WTC11 (cell line): ENCODE results near the gene PLEKHO2. TPM values are rescaled to one million over a fixed set of nuclear protein-coding genes. Genes with fewer than 3 reads are reported as not detected.
A peak's percentile ranks its signal among the peaks of the same experiment; 100 is the strongest.

Source experiments
- ATAC-seq: fragments of 200-7000 bp; cut with Tn5 transposase; 2 replicates; pipeline ENCODE4 v1.10.0; 2021; ENCODE audit warnings: mild to moderate bottlenecking, moderate library complexity
- CTCF ChIA-PET: fragments of 300-600 bp; sonication (Branson Sonifier 250); formaldehyde crosslinking; loops from one replicate; lab custom pipeline; 2021; ENCODE audit warnings: antibody characterized with exemption; lab: Charles Lee
- POLR2A ChIA-PET: fragments of 350-600 bp; sonication (Branson Sonifier 250); formaldehyde crosslinking; loops from one replicate; lab custom pipeline; 2021; ENCODE audit warnings: antibody characterized with exemption; lab: Charles Lee
- DNase-seq: peaks from one replicate; pipeline ENCODE4 v3.0.0; 2021; ENCODE audit warnings: low spot score
- H3K27ac Mint-ChIP-seq: 2 replicates; pipeline ENCODE4 v1.8.0; 2021; ENCODE audit warnings: mixed read lengths
- H3K27me3 Mint-ChIP-seq: 2 replicates; pipeline ENCODE4 v1.8.0; 2021; ENCODE audit warnings: low read depth, mild to moderate bottlenecking, moderate library complexity, mixed read lengths
- H3K36me3 Mint-ChIP-seq: 2 replicates; pipeline ENCODE4 v1.8.0; 2021; ENCODE audit warnings: mixed read lengths
- H3K4me1 Mint-ChIP-seq: 2 replicates; pipeline ENCODE4 v1.8.0; 2022; ENCODE audit warnings: mixed read lengths
- H3K4me3 Mint-ChIP-seq: 2 replicates; pipeline ENCODE4 v1.8.0; 2021; ENCODE audit warnings: mild to moderate bottlenecking, moderate library complexity, mixed read lengths
- H3K9me3 Mint-ChIP-seq: 2 replicates; pipeline ENCODE4 v1.8.0; 2021; ENCODE audit warnings: mixed read lengths
- CREM ChIP-seq: sonication (generic); formaldehyde crosslinking; IDR thresholded peaks from 2 replicates; pipeline ENCODE4 v1.8.1; 2022; ENCODE audit warnings: mild to moderate bottlenecking, missing genetic modification reagents, moderate library complexity
- EMX1 ChIP-seq: fragments of 250-450 bp; sonication (Bioruptor Pico); IDR thresholded peaks from 2 replicates; pipeline ENCODE4 v1.8.0; 2021; ENCODE audit warnings: mild to moderate bottlenecking
- ESRRA ChIP-seq: sonication (generic); formaldehyde crosslinking; IDR thresholded peaks from 2 replicates; pipeline ENCODE4 v1.8.1; 2022; ENCODE audit warnings: mild to moderate bottlenecking, missing genetic modification reagents, borderline replicate concordance
- FOXJ3 ChIP-seq: sonication (generic); formaldehyde crosslinking; IDR thresholded peaks from 2 replicates; pipeline ENCODE4 v1.9.0; 2021; ENCODE audit warnings: missing genetic modification reagents, mild to moderate bottlenecking, borderline replicate concordance
- JUN ChIP-seq: sonication (generic); formaldehyde crosslinking; IDR thresholded peaks from 2 replicates; pipeline ENCODE4 v1.8.0; 2023; ENCODE audit warnings: mild to moderate bottlenecking, missing genetic modification reagents
- NFYB ChIP-seq: sonication (generic); formaldehyde crosslinking; conservative IDR thresholded peaks from 2 replicates; pipeline ENCODE4 v1.8.0; 2022; ENCODE audit warnings: low read depth, missing genetic modification reagents
- RELA ChIP-seq: sonication (generic); formaldehyde crosslinking; IDR thresholded peaks from 2 replicates; pipeline ENCODE4 v1.8.1; 2022; ENCODE audit warnings: missing genetic modification reagents, mild to moderate bottlenecking, borderline replicate concordance
- ZBTB21 ChIP-seq: sonication (generic); formaldehyde crosslinking; IDR thresholded peaks from 2 replicates; pipeline ENCODE4 v1.8.1; 2023; ENCODE audit warnings: mild to moderate bottlenecking, missing genetic modification reagents, borderline replicate concordance
- ZNF232 ChIP-seq: sonication (generic); formaldehyde crosslinking; IDR thresholded peaks from 2 replicates; pipeline ENCODE4 v1.8.0; 2022; ENCODE audit warnings: mild to moderate bottlenecking, missing genetic modification reagents
- ZNF317 ChIP-seq: sonication (generic); formaldehyde crosslinking; IDR thresholded peaks from 2 replicates; pipeline ENCODE4 v1.8.1; 2023; ENCODE audit warnings: low read depth, mild to moderate bottlenecking, moderate library complexity, missing genetic modification reagents, borderline replicate concordance
- total RNA-seq: library from RNA; stranded (reverse); gene quantifications from 3 replicates; pipeline ENCODE4 v1.2.3, GENCODE V29; 2021
- TF ChIP-seq, protein P1 (sequence below): sonication (generic); formaldehyde crosslinking; IDR thresholded peaks from 2 replicates; pipeline ENCODE4 v1.8.0; 2022; ENCODE audit warnings: mild to moderate bottlenecking, missing genetic modification reagents
- TF ChIP-seq, protein P2 (sequence below): sonication (generic); formaldehyde crosslinking; IDR thresholded peaks from 2 replicates; pipeline ENCODE4 v1.8.0; 2023; ENCODE audit warnings: missing genetic modification reagents
- TF ChIP-seq, protein P3 (sequence below): sonication (generic); formaldehyde crosslinking; IDR thresholded peaks from 2 replicates; pipeline ENCODE4 v1.8.1; 2023; ENCODE audit warnings: mild to moderate bottlenecking, missing genetic modification reagents
- TF ChIP-seq, protein P4 (sequence below): fragments of 250-450 bp; sonication (Bioruptor Pico); IDR thresholded peaks from 2 replicates; pipeline ENCODE4 v2.1.2; 2022; ENCODE audit warnings: mild to moderate bottlenecking, moderate library complexity
- TF ChIP-seq, protein P5 (sequence below): fragments of 250-450 bp; sonication (Bioruptor Pico); IDR thresholded peaks from 2 replicates; pipeline ENCODE4 v1.9.0; 2021; ENCODE audit warnings: moderate library complexity, mild to moderate bottlenecking, inconsistent platforms, borderline replicate concordance
- TF ChIP-seq, protein P6 (sequence below): sonication (generic); formaldehyde crosslinking; conservative IDR thresholded peaks from 2 replicates; pipeline ENCODE4 v1.8.1; 2022; ENCODE audit warnings: mild to moderate bottlenecking, missing genetic modification reagents
- TF ChIP-seq, protein P7 (sequence below): sonication (generic); formaldehyde crosslinking; IDR thresholded peaks from 2 replicates; pipeline ENCODE4 v1.8.1; 2023; ENCODE audit warnings: mild to moderate bottlenecking, missing genetic modification reagents
- TF ChIP-seq, protein P8 (sequence below): sonication (generic); formaldehyde crosslinking; IDR thresholded peaks from 2 replicates; pipeline ENCODE4 v1.8.0; 2022; ENCODE audit warnings: mild to moderate bottlenecking, missing genetic modification reagents

PLEKHO2 gene
- total RNA-seq, 1 experiment from 2014 or later = 22.1 TPM

DNA sequence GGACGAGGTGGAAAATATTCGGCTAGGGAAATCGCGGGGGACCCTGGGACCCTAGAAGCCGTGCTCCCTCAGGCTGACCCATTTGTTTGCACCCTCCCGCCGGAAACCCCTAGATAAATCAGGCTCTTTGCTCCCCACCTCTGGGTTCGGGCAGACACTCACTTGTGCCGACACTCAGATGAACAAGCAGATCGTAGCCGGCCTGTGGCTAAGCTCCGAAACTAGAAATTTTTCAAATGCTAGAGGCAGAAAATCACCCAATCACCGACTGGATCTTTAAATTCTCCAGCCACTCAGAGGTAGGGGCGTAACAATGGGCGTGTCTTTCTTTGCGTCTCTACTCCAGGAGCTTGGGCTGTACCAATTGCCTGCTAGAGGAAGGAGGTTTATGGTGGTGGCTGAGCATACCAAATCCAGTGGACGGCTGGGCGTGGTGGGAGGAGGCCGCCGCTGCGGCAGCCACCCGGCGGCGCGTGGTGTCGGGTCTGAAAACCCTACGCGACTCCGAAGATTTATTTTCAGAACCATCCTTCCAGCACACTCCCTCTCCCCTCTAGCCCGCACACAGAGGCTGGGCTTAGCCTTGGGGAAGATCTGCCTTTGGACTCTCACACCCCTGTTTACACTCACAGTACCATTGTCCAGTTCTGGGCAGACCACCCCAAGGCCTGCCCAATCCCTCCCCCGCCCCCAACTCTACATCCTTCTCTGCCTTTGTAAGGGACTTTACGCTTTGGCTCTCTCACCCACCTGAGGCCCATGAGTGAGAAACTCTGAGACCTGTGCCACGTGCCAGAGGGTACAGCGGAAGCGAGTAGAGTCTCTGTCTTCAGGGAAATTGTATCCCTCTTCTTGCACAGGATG is 16.1 kb upstream of the PLEKHO2 start, which contains the start of gene PIF1 (continued):
- TF ChIP-seq, protein P1, sequence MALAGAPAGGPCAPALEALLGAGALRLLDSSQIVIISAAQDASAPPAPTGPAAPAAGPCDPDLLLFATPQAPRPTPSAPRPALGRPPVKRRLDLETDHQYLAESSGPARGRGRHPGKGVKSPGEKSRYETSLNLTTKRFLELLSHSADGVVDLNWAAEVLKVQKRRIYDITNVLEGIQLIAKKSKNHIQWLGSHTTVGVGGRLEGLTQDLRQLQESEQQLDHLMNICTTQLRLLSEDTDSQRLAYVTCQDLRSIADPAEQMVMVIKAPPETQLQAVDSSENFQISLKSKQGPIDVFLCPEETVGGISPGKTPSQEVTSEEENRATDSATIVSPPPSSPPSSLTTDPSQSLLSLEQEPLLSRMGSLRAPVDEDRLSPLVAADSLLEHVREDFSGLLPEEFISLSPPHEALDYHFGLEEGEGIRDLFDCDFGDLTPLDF (CRISPR knock-in tag) = no peak
- TF ChIP-seq CREM (no peak), JUN (CRISPR knock-in tag) (no peak), ZNF317 (CRISPR knock-in tag) (no peak), NFYB (CRISPR knock-in tag) (peak; percentile 74), ZBTB21 (0 out of 2 replicates have a peak, but pooled peaks have one; percentile 30), ESRRA (CRISPR knock-in tag) (no peak)
- TF ChIP-seq, protein P2, sequence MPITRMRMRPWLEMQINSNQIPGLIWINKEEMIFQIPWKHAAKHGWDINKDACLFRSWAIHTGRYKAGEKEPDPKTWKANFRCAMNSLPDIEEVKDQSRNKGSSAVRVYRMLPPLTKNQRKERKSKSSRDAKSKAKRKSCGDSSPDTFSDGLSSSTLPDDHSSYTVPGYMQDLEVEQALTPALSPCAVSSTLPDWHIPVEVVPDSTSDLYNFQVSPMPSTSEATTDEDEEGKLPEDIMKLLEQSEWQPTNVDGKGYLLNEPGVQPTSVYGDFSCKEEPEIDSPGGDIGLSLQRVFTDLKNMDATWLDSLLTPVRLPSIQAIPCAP = no peak
- TF ChIP-seq, protein P3, sequence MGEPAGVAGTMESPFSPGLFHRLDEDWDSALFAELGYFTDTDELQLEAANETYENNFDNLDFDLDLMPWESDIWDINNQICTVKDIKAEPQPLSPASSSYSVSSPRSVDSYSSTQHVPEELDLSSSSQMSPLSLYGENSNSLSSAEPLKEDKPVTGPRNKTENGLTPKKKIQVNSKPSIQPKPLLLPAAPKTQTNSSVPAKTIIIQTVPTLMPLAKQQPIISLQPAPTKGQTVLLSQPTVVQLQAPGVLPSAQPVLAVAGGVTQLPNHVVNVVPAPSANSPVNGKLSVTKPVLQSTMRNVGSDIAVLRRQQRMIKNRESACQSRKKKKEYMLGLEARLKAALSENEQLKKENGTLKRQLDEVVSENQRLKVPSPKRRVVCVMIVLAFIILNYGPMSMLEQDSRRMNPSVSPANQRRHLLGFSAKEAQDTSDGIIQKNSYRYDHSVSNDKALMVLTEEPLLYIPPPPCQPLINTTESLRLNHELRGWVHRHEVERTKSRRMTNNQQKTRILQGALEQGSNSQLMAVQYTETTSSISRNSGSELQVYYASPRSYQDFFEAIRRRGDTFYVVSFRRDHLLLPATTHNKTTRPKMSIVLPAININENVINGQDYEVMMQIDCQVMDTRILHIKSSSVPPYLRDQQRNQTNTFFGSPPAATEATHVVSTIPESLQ (CRISPR knock-in tag) = no peak
- TF ChIP-seq, protein P4, sequence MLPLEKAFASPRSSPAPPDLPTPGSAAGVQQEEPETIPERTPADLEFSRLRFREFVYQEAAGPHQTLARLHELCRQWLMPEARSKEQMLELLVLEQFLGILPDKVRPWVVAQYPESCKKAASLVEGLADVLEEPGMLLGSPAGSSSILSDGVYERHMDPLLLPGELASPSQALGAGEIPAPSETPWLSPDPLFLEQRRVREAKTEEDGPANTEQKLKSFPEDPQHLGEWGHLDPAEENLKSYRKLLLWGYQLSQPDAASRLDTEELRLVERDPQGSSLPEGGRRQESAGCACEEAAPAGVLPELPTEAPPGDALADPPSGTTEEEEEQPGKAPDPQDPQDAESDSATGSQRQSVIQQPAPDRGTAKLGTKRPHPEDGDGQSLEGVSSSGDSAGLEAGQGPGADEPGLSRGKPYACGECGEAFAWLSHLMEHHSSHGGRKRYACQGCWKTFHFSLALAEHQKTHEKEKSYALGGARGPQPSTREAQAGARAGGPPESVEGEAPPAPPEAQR (CRISPR knock-in tag) = no peak
- TF ChIP-seq, protein P5, sequence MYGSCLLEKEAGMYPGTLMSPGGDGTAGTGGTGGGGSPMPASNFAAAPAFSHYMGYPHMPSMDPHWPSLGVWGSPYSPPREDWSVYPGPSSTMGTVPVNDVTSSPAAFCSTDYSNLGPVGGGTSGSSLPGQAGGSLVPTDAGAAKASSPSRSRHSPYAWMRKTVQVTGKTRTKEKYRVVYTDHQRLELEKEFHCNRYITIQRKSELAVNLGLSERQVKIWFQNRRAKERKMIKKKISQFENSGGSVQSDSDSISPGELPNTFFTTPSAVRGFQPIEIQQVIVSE (CRISPR knock-in tag) = no peak
- TF ChIP-seq, protein P6, sequence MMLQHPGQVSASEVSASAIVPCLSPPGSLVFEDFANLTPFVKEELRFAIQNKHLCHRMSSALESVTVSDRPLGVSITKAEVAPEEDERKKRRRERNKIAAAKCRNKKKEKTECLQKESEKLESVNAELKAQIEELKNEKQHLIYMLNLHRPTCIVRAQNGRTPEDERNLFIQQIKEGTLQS (CRISPR knock-in tag) = no peak
- TF ChIP-seq, all 79 proteins: peak for 11

DNA sequence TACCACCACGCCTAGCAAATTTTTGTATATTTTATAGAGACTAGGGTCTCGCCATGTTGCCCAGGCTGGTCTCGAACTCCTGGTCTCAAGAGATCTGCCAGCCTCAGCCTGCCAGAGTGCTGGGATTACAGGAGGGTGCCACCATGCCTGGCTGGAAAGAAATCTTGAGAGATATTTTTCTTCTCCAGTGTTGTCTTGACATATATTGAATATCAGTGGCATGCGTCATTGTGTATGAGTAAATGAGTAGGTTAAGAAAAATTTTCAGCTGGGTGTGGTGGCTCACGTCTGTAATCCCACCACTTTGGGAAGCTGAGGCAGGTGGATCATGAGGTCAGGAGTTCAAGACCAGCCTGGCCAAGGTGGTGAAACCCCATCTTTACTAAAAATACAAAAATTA is 12.7 kb upstream of the PLEKHO2 start:
- H3K4me3 Mint-ChIP-seq = no peak overlapping the region
- no peak overlapping the region for H3K27ac Mint-ChIP-seq
- H3K4me1 Mint-ChIP-seq = peaks cover 18% of the 10 kb centered on the region
- no peak for ATAC-seq
- no peaks in the 10 kb centered on the region for H3K9me3 Mint-ChIP-seq
- POLR2A ChIA-PET = no interaction called here
- no peak for DNase-seq
- H3K27me3 Mint-ChIP-seq = no peaks in the 10 kb centered on the region
- TF ChIP-seq, protein P7, sequence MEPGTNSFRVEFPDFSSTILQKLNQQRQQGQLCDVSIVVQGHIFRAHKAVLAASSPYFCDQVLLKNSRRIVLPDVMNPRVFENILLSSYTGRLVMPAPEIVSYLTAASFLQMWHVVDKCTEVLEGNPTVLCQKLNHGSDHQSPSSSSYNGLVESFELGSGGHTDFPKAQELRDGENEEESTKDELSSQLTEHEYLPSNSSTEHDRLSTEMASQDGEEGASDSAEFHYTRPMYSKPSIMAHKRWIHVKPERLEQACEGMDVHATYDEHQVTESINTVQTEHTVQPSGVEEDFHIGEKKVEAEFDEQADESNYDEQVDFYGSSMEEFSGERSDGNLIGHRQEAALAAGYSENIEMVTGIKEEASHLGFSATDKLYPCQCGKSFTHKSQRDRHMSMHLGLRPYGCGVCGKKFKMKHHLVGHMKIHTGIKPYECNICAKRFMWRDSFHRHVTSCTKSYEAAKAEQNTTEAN = no peak
- no peak for TF ChIP-seq ZNF232 (CRISPR knock-in tag)
- TF ChIP-seq, all 79 proteins: peak for 0
- CTCF ChIA-PET = no interaction called here
- H3K36me3 Mint-ChIP-seq = peaks cover 21% of the 10 kb centered on the region

DNA sequence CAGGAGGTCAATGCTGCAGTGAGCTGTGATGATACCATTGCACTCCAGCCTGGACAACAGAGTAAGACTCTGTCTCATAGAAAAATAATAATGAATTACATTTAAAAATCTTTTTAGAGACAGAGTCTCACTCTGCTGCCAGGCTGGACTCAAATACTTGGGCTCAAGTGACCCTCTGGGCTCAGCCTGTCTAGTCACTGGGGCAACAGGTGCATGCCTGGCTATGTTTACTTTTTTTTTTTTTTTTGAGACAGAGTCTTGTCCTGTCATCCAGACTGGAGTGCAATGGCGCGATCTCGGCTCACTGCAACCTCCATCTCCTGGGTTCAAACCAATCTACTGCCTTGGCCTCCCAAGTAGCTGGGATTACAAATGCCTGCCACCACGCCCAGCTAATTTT is 8.0 kb upstream of the PLEKHO2 start:
- Mint-ChIP-seq H3K9me3 (no peaks in the 10 kb centered on the region), H3K4me3 (no peak overlapping the region), H3K27me3 (no peaks in the 10 kb centered on the region), H3K36me3 (peaks cover 20% of the 10 kb centered on the region), H3K27ac (no peak overlapping the region), H3K4me1 (peaks cover 25% of the 10 kb centered on the region)
- CTCF ChIA-PET = no interaction called here
- DNase-seq (no peak), ATAC-seq (no peak)
- POLR2A ChIA-PET = no interaction called here
- TF ChIP-seq, protein P2 = no peak
- TF ChIP-seq, protein P8, sequence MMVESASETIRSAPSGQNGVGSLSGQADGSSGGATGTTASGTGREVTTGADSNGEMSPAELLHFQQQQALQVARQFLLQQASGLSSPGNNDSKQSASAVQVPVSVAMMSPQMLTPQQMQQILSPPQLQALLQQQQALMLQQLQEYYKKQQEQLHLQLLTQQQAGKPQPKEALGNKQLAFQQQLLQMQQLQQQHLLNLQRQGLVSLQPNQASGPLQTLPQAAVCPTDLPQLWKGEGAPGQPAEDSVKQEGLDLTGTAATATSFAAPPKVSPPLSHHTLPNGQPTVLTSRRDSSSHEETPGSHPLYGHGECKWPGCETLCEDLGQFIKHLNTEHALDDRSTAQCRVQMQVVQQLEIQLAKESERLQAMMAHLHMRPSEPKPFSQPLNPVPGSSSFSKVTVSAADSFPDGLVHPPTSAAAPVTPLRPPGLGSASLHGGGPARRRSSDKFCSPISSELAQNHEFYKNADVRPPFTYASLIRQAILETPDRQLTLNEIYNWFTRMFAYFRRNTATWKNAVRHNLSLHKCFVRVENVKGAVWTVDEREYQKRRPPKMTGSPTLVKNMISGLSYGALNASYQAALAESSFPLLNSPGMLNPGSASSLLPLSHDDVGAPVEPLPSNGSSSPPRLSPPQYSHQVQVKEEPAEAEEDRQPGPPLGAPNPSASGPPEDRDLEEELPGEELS (CRISPR knock-in tag) = no peak
- TF ChIP-seq RELA (CRISPR knock-in tag) = no peak
- no peak for TF ChIP-seq FOXJ3 (CRISPR knock-in tag)
- no peak for TF ChIP-seq EMX1 (CRISPR knock-in tag)
